H1 (cell line): Measurements from ENCODE around the gene PRKCH. TPM values are rescaled to one million over a fixed set of nuclear protein-coding genes. Genes with fewer than 3 reads are reported as not detected.

ENCODE experiments used
- CTCF ChIP-seq, 3 experiments: IDR thresholded peaks; 1 replicate in 2 of 3; 2 replicates in 1 of 3; pipeline versions ENCODE4 v1.5.1 to v1.6.1; 2011; ENCODE audit warnings: low read length in 3 of 3, mild to moderate bottlenecking in 3 of 3, inconsistent platforms in 2 of 3, low read depth in 1 of 3, moderate library complexity in 1 of 3; ENCODE audit not compliant: insufficient read depth in 1 of 3; ENCODE audit errors: control extremely low read depth in 1 of 3
- SP1 ChIP-seq: IDR thresholded peaks from 2 replicates; pipeline ENCODE4 v1.6.1; 2011; ENCODE audit warnings: low read depth, low read length
- polyA plus RNA-seq, 7 experiments: library from polyadenylated mRNA; depleted of rRNA in 3 of 7; stranded (reverse) in 5 of 7; unstranded in 2 of 7; fragments of >200 nt in 5 of 7; fragments of 200-250 nt in 2 of 7; gene quantifications; 1 replicate in 5 of 7; 2 replicates in 1 of 7; 4 replicates in 1 of 7; pipeline versions ENCODE4 v1.2.1 to v1.2.3, GENCODE V29; 2011 to 2013; ENCODE audit warnings: missing spikeins in 2 of 7, mixed read lengths in 2 of 7
- total RNA-seq: library from RNA; stranded (reverse); fragmentation: NEBNext Ultra II Directional; extraction: Animal tissue kit (Norgen Biotek cat#: 25700); gene quantifications from 2 replicates; pipeline ENCODE4 v1.2.1, GENCODE V29; 2021

PRKCH gene
- total and polyA plus RNA-seq, 2 of the 8 experiments (the other 6 are each of a cell fraction or from before 2014, with no cell fraction given): 6.4 to 7.0 TPM

- no peak for TF ChIP-seq CTCF (IDR thresholded peaks at IDR 0.05; ENCODE audit: control extremely low read depth in 1 of 3, insufficient read depth in 1 of 3, low read depth in 1 of 3, low read length in 3 of 3)
- no peak for TF ChIP-seq SP1
Observed at GRCh38 chr14:61581955-61582615, 260.7 kb downstream of the PRKCH start (continued).
